GM12892 (cell line): Measurements from ENCODE around the gene KLKB1.
"Not testable (repeated sequence)": the region's sequence is repeated elsewhere in the genome, so short reads cannot be mapped to it uniquely, and the experiment has no call there.

Source experiments
- DNase-seq: peaks from one replicate; pipeline ENCODE4 v3.0.0; 2011; ENCODE audit not compliant: insufficient read length
- FAIRE-seq: peaks from 2 replicates; lab custom pipeline; 2011; peaks lifted over from hg19 to GRCh38; lab: Jason Lieb, UNC
- POLR2A ChIP-seq: IDR thresholded peaks from 2 replicates; pipeline ENCODE4 v1.6.1; 2011; ENCODE audit warnings: low read depth, low read length, control low read depth
- POLR2AphosphoS5 ChIP-seq: IDR thresholded peaks from 2 replicates; pipeline ENCODE4 v1.6.1; 2011; ENCODE audit warnings: low read depth, low read length, control low read depth
- TAF1 ChIP-seq: IDR thresholded peaks from 2 replicates; pipeline ENCODE4 v1.6.1; 2011; ENCODE audit warnings: low read depth, mild to moderate bottlenecking, control low read depth, low read length, borderline replicate concordance

The KLKB1 gene

GRCh38 chr4:186255122-186255521 is 27.8 kb downstream of the KLKB1 start:
- DNase-seq (no peak), FAIRE-seq (no peak)
- TF ChIP-seq POLR2AphosphoS5: no peak
- no peak for TF ChIP-seq POLR2A
- no peak for TF ChIP-seq TAF1

DNA sequence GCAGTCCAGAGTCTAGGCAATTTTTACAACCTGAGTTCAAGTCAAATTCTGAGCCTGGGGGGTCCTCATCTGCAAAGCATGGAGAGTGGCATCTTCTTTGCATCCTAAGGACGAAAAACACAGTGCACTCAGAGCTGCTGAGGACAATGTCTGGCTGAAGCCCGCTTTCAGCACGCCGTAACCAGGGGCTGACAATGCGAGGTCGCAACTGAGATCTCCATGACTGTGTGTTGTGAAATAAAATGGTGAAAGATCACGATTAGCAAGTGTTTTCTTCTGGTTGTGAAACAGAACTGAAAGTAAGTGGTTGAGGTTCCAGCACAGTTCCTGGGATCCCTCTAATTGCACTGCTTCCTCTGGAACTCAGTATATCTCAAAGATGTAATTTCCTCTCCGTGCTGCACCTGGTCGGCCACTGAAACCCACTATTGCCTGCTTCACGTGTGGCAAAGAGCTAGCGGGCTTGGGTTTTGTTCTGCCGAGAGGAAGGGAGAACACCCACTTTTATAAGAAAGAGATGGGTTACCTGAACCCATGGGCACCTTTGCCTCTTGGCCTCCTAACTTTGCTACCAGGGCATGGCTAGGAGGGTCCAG is 31.0 kb downstream of the KLKB1 start:
- FAIRE-seq (no peak), DNase-seq (no peak)
- TF ChIP-seq POLR2AphosphoS5 (no peak), TAF1 (no peak), POLR2A (no peak)

- DNase-seq (no peak), FAIRE-seq (no peak)
- TF ChIP-seq POLR2A: no peak
- no peak for TF ChIP-seq POLR2AphosphoS5
- TF ChIP-seq TAF1: no peak
These were observed 32.8 kb downstream of the KLKB1 start for GRCh38 chr4:186260117-186260503.

DNA sequence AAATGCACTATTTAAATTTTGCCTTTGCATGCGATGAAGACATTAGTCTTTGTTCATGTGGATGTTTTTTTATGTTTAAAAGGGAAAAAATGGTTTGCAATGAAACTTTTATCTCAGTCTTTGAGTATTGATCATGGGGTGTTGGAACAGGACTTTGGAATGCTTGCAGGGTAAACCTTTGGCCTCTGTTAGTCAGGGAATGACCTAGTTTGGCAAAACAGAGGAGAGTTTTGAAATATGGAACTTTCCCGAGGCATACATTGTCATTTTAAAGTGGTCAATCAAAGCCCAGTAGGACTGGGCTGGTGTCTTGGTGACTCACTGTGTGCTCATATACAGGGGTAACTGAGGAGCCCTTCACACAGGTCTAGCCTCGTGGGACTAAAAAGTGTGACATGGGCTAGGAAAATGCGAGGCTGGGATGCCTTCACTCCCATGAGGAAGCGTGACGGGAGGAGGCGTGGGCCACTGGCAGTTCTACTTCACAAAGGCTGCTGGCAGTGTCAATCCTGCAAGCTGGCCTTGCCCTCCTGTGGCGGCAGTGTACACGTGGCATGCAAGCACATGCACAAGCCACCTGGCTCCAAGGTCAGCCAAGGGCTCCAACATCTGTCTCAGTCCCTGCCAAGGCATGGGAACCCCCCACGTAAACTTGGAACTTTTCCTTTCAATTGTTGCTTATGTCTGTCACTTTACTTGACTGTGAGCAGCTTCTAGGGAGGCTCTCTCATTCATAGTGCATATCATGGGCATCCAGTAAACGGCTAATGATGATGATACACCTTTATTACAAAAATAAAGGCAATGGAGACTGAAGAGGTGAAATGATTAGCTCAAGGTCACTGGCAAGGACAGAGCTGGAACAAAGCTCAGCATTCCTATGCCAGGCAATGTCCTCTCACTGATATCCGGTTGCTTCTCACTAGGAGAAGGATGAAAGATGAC is 33.5 kb downstream of the KLKB1 start:
- FAIRE-seq: no peak
- DNase-seq: no peak
- TF ChIP-seq POLR2A: no peak
- TF ChIP-seq TAF1: no peak
- no peak for TF ChIP-seq POLR2AphosphoS5

DNA sequence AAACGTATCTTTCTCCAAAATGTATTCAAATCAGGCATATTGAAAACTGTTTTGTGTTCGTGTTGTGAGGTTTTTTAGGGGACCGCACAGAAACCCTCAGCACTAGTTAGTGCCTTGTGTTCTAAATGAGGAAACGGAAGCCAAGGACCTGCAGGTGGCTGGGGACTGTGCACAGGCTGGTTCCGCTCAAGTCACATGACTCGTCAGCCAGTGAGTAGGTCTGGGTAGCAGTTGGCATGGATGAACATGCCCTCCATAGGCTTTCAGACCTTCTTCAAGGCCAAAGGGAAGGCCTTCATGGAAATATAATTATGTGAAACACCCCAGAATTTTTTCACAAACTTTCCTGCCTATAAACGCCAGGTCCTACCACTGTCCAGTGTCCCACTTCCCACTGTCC is 37.4 kb downstream of the KLKB1 start:
- DNase-seq (no peak), FAIRE-seq (no peak)

DNA sequence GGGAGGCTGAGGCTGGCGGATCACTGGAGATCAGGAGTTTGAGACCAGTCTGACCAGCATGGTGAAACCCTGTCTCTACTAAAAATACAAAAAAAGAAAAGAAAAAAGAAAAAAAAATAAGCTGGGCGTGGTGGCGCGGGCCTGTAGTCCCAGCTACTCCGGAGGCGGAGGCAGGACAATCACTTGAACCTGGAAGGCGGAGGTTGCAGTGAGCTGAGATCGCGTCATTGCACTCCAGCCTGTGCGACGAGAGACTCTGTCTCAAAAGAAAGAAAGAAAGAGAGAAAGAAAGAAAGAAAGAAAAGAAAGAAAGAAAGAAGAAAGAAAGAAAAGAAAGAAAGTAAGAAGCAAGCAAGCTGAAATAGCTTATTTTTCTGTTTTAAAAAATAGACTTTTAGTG is 37.9 kb downstream of the KLKB1 start:
- not testable (repeated sequence) for DNase-seq, FAIRE-seq

More for the DNA sequence above, 37.4 kb downstream of the KLKB1 start:
- TF ChIP-seq POLR2AphosphoS5 (no peak), POLR2A (no peak), TAF1 (no peak)

DNA sequence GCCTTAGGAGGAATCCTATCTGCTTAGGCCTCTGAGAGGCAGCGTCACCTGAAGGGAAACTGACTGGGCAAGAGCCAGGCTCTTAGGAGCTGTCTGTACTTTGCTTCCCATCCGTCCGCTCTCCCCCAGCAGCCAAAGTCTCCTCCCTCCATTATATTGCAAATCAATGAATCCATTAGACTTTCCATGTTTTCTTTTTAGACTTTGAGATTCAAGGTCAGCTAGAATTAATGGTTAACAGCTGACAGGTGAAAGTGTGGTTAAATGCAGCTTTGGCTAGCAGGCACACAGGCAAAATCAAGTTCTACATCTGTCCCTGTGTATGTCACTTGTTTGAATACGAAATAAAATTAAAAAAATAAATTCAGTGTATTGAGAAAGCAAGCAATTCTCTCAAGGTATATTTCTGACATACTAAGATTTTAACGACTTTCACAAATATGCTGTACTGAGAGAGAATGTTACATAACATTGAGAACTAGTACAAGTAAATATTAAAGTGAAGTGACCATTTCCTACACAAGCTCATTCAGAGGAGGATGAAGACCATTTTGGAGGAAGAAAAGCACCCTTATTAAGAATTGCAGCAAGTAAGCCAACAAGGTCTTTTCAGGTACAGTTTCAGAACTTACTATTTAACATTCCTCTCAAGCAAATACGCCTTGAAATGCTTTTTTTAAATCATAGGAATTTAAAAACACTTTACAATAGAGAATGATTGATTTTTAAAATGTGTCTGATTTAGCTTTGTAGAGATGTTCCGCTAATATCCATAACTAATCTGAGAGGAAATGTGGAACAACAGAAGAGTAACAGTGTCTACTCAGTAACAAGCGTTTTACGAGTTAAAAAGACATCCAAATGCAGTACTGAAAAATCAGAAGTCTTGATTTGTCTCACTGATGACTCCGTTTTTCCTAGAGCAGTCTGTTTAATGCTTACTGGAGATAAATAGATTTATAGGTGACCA is 38.7 kb downstream of the KLKB1 start, which contains the start of gene F11:
Gene F11 (plus strand): TSS at position 507 of the 970 bp plus-strand sequence. CDS start 948 bp downstream, outside the sequence.
- FAIRE-seq: no peak

DNA sequence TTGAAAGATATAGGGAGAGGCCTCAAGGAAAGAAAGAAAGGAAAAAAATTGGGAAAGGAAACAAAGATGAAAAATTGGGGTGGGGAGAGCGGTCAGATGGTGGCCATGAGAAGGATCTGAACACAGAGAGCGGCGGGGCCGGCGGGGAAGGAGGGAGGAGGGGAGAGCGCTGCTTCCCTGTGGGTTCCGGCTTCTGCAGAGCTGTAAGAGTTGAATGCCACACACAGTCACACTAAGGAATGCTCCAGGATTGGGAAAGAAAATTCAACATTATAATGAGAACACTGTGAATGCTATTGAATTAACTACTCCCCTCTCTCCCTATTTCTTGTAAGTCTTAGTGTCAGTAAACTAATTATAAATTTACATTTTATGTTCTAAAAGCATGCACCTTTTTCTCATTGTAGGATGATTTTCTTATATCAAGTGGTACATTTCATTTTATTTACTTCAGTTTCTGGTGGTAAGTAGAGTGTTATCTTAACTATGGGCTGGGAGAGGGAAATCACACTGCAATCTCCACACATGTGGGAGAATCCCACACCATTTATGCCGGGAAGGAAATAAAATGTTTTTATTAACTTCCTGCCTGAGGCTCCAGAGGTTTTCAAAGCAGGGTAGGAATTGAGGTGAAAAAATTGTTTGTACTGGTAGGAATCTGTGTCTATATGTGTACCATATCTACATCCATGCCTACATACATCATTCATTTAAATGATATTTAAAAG is 39.6 kb downstream of the KLKB1 start:
- DNase-seq (no peak), FAIRE-seq (no peak)
- no peak for TF ChIP-seq TAF1
- TF ChIP-seq POLR2A: no peak
- no peak for TF ChIP-seq POLR2AphosphoS5

More for the DNA sequence above, 38.7 kb downstream of the KLKB1 start, which contains the start of gene F11:
- TF ChIP-seq TAF1 (no peak), POLR2A (no peak), POLR2AphosphoS5 (no peak)
- DNase-seq: no peak

DNA sequence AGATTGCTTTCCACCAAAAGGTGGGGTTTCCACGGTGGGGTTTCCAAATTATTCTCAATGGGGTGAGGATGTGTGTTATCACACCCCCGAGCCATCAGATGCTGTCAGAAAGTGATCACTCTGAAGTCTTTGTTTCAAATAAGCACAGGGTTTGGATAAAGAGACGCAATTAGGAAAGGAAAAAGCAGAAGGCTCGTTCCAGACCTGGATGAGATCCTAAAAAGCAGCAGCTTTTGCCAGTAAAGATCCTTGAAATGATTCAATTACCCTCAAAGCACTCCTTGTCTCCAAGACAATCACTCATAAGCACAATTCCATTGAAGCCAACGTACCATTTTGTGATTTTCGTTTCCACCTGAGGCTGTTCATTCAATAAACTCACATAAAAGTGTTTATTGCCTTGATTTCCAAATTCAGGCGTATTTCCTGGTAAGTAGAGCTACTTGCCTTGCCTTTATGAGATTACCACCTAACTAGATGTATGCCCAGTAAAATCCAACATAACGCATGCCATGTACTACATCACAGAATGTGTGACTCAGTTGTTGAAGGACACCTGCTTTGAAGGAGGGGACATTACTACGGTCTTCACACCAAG is 43.9 kb downstream of the KLKB1 start:
- FAIRE-seq (no peak), DNase-seq (no peak)
- TF ChIP-seq POLR2A: no peak
- TF ChIP-seq POLR2AphosphoS5: no peak
- TF ChIP-seq TAF1: no peak

DNA sequence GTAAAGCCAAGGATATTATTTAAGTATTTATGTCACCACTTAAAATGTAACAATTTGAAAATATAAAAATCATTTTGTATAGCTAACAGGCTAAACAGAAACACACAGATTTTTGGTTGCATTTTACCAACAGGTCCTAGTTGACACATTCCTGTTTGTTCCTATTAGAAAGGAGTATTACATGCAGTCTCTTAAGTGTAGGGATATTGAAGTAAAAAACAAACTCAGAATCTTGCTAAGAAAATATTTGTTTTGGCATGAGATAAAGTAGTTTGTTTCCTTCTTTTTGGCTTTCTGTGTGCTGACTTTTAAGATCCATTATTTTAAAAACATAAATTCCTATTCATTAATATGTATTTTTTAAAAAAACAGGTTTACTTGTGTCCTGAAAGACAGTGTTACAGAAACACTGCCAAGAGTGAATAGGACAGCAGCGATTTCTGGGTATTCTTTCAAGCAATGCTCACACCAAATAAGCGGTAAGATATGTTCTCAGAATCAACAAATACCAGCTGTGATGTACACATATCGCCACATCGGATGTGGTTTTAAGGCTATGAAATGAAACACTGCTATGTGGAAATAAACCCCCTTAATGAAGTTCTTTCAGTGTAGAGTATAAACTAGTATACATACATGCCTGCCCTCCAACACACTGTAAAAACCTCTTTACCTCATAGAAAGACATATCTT is 45.5 kb downstream of the KLKB1 start:
- FAIRE-seq (no peak), DNase-seq (no peak)
- TF ChIP-seq TAF1 (no peak), POLR2A (no peak), POLR2AphosphoS5 (no peak)

DNA sequence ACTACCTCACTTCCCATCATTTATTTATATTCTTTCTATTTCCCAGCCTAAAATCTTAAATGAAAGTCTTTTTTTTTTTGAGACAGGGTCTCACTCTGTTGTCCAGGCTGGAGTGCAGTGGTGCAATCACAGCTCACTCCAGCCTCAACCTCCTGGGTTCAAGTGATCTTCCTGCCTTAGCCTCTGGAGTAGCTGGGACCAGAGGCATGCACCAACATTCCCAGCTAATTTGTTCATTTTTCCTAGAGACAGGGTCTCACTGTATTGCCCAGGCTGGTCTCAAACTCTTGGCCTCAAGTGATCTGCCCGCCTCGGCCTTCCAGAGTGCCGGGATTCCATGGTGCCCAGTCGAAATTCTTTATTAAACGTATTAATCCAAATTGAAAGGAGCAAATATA is 46.1 kb downstream of the KLKB1 start:
- not testable (repeated sequence) for FAIRE-seq, DNase-seq
